NCI-H2107 treated with DMSO at 0.1 percent for 48 hours (cell line): ENCODE data around the gene MED27.

Experiments
- DNase-seq: peaks from one replicate; lab custom pipeline; 2025; ENCODE audit not compliant: unreplicated experiment; lab: John Stamatoyannopoulos, UW

MED27 gene

DNA sequence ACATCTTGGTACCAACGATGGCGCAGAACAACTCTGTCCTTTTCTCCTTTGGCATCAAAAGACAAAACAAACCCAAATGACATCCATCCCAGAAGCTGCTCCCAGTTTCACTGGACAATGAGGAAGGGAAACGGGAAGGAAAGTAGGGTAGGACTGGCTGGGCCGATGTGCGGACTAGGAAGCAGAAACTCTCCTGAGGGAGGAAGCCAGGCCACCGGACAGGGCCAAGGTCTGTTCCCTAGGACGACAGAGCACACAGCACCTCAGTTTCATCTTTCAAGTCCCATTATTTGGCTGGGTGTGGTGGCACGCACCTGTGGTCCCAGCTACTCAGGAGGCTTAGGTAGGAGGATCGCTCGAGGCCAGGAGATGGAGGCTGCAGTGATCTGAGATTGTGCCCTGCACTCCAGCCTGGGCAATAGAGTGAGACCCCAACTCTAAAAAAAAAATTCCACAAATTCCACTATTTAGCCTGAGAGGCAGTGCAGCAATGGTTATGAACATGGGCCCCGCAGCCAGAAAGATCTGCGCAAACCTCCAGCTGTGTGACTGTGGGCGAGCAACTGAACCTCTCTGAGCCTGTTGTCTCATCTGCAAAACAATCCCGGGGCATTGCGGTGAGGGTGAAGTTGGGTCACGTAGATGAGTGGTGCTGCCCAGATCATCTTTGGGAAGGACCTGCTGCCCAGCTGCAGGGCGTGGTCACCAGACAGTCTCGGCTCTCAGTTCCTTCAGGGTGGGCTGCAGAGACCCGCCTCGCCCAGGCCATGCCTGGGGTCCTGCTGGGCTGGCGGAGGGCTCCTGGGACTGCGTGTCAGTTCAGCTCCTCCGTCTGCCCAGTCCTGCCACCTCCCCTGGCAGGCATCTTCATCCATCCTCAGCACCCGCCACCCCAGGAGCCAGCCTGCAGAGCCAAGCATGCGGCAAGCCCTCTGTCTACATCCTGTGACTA is 238.6 kb downstream of the MED27 start:
- DNase-seq = no peak

DNA sequence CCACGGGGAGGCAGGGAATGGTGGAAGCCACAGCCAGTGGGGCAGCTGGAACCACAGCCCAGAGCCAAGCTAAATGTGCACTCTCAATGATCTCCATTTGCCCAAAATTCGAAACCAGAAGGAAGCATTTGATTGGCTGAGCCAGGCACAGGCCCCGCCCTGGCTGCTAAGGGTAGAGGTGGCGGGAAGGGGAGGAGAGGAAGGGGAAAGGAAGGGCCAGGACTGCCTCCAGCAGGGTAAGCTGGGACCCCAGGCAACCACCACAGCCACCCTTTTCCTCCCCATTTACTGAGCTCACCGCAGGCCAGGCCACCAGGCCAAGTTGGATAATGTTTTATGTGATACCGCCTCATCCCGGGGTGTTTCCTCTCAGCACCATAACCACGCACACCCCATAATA is 239.4 kb downstream of the MED27 start:
- no peak for DNase-seq

DNA sequence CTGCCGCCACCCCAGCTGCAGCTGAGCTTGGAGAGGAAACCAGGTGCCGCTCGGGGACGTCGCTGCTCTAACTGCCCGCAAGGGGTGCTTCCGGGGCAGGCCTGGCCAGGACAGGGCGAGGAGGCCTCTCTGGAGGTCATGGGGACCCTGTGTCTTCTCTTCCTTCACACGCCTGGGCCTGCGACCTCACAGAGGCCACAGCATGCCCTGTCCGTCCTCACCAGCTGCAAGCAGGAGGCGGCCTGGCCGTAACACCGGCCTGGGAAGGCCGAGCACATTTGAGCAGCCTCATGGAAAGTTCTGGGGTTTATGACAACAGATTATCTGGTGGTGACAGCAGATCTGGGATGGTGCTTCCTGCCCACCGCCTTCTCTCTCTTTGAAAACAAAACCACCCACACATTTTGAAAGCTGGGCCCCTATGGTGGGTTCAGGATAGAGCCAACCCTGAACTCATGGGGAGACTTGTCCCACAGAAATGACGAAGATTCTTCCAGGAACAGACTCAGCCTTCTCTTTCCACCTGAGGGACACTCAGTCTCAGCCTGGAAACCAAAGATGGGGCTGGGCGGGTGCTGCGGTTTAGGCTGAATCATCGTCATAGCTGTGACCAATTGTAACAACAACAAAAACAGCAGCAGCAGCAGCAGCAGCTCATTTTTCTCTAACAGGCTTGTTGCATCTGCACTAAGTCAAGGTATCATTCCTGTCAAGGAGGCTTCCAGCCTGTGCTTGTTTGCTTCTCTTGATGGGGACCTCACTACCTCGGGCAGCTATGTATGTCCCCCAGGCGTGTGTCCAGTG is 240.2 kb downstream of the MED27 start:
- no peak for DNase-seq

DNA sequence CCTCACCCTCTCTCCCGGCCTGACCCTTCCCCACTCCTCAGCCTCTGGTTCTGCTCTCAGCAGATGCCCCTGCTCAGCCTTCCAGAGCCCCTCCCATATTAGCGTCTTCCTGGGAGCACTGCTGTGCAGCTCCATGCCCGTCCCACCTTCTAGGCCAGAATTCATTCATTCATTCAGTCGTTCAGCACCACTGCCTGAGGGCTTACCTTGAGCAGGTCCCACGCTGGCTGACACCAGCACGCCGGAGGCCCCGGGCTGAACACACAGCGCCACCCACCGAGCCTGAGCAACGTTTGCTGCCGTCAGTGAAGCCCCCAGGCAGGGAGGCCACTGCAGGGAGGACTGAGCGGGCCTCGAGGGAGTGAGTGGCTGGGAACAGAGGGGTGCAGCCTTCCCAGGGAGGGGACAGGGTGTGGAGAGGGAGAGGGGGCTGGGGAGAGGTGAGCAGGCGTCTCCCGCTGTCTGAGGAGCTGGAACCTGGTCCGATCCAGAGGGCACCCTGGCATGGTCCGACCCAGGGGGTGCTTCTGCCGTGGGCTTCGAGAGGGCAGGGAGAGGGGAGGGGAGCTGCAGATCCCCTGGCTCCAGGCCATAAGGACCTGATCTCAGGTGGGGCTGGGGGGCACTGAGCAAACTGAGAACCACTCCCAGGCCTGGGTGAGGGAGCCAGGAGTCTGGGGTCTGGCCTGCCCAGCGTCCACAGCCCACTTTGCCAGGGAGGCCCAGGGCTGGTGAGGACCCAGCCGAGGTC is 241.0 kb downstream of the MED27 start:
- no peak for DNase-seq

DNA sequence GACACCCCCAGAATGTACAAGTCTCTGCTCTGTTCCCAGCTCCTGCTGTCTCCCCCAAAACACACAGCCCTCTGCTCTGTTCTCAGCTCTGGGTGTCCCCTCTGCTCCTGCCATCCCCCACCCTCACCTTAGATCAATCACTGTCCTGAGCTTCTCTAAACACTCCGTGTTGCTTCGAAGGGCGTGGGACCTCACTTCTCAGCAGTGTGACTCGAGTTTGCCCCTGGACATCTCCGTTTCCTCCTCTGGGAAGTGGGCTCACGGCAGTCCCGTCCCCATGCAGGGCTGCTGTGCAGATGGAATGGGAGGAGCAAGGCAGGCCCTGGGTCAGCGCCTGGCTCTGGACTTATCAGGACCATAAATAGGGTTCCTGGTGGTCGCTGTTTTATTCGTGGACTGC is 241.8 kb downstream of the MED27 start:
- DNase-seq = no peak

DNA sequence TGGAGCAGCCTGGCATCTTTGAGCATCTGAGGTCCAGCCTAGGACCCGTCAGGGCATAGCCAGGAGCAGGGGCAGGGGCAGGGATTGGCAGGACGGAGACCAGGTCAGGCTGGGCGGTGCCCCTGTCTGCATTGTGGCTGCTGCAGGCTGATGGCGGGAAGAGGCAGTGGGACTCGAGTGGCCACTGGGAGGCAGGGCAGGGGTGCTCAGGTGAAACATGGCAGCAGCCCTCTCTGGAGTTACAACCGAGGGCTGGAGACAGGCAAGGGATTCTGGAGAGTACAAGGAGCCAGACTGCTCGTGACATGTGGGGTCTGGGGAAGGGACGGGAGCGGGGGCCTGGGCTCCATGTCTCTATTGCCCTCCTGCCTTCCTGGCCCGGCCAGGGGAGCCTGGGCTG is 242.4 kb downstream of the MED27 start:
- no peak for DNase-seq

DNA sequence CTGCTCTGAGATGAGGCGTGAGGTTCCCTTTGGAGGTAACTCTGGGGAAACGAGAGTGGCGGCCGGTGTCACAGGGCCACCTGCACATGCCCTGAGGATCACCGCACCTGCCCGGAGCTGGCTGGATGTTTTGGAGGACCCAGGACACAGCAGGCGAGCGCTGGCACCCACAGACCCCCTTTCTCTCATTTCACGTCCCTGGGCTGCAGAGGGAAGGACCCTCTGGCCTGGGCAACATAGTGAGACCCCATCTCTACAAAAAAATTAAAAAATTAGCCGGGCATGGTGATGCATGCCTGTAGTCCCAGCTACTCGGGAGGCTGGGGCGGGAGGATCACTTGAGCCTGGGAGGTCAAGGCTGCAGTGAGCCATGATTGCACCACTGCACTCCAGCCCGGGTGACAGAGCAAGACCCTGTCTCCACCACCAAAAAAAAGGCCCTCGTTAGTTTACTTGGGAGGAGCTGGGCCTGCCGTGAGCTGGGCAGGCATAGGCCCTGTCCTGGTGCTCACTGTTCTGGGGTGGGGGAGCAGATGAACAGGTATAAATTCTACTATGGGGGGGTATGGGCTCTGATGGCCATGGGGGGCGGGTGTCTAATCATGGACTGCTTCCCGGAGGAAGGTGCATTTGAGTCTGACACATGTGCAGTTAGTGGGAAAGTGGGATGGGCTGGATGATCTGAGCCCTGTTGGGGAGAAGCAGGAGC is 242.9 kb downstream of the MED27 start:
- DNase-seq = no peak

DNA sequence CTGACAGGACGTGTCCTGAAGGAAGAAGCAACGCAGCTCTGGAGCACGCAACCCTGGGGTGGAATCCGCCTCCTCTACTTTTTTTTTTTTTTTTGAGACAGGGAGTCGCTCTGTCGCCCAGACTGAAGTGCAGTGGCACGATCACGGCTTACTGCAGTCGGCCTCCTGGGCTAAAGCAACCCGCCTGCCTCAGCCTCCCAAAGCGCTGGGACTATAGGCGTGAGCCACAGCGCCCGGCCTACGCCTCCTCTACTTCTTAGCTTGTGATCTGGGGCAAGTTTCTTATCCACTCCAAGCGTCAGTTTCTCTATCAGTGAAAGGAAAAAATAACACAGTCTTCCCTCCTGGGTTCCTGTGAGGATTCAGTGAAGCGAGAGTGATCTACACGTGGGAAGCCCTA is 243.6 kb downstream of the MED27 start:
- no peak for DNase-seq

DNA sequence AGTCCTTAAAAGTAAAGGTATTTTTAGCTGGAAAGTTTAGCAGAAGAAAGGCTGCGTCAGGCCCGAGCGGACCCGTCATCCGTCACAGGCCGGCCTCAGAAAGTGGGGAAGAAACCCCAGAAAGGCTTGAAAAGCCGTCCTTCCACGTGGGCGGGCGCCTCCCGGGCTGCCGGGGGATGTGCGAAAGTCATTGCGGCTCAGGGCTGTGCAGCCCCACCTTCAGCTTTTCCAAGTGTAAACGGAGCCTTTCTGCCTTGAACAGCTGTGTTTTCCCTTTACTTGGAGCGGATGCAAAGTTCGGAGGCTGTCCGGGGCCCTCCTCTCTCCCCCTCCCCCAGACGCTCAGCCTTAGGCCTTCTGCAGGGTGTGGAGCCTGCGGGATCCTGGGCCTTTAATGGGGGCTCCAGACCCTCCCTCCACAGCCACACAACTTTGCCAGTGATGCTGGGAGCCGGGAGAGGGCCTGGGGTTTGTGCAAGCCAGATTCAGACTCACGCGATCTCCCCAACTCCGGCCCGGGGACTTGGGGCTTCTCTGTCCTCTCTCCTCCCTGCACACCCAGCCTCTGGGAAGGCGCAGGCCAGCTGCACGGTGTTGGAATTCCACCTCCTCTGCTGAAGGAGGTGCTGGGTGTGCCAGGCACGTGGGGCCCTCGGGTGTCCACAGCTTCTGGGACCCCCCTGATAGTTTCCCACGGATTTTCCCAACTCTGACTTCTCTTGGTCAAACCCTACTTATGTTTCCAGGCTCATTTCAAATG is 244.3 kb downstream of the MED27 start:
- no peak for DNase-seq

DNA sequence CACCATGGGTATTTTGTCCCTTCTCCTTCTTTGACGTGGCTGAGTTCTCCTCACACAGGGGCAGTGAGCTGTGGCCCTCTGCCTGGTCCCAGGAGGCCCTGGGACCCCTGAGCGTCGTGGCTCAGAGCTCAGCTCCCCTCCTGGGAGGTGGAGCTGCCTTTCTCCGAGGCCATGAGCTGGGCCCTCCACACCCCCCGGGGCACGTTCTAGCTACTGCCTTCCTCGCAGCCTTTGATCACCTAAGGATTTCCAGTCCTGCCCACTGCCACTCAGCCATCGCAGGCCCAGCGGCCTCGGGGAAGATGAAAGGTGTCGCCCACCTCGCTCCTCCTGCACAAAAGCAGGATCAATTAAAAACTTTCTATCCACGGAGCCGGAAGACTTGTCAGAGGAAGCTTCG is 244.9 kb downstream of the MED27 start:
- DNase-seq = no peak

DNA sequence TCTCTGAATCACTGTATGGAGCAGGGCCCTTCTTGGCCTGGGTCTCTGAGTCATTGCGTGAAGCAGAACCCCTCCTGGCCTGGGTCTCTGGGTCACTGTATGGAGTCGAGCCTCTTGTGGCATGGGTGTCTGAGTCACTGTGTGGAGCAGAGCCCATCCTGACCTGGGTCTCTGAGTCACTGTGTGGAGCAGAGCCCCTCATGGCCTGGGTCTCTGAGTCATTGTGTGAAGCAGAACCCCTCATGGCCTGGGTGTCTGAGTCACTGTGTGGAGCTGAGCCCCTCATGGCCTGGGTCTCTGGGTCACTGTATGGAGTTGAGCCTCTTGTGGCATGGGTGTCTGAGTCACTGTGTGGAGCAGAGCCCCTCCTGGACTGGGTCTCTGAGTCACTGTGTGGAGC is 245.8 kb downstream of the MED27 start:
- no peak for DNase-seq

DNA sequence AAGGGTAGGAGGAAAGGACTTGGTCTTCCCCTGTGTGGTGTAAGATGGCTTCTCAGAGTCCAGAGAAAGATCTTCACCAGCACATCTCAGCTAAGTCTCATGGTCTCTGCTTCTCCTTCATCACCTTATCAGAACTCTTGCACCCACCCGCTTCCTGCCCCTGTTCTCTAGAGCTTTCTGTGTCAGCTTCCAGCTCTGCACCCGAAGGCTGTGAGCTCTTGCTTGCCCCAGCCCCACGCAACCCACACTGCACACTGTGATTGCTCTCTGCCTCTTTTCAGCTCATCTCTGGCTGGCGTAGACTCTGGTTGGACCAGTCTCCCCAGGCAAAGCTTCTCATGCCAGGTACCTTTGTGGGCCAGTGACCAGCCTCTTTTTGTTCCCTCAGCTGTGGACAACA is 246.6 kb downstream of the MED27 start:
- no peak for DNase-seq

DNA sequence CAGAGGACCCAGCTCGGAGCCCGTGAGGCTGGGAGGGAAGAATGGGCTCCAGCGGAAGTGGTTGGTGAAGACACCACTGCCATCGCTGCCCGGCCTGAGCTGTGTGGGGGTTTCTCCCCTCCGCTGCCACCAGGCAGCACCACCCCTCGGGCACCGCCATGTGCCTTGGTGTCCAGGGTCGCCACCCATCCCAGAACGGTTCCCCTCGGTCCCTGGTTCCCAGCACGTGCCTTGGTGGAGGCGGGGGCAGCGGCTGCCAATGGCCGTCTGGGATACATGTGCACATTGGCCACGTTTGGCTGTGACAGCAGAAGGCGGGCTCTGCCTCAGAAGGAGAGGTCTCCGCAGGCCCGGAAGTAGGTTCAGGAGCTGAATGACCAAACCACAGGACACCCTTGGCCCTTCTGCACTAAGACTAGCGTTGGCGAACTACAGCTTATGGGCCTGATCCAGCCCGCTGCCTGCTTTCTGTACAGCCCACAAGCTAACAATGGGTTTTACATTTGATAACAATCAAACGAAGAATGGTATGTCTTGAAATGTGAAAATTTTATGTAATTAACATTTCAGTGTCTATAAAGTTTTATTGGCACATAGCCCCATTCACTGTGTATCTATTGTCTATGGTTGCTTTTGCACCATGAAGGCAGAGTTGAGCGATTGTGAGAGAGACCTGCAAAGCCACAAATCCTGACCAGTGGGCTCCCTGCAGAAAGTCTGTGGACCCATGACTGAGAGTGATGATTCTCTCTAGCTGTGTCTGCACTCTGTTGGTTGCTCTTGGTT is 248.1 kb downstream of the MED27 start:
- DNase-seq = no peak

DNA sequence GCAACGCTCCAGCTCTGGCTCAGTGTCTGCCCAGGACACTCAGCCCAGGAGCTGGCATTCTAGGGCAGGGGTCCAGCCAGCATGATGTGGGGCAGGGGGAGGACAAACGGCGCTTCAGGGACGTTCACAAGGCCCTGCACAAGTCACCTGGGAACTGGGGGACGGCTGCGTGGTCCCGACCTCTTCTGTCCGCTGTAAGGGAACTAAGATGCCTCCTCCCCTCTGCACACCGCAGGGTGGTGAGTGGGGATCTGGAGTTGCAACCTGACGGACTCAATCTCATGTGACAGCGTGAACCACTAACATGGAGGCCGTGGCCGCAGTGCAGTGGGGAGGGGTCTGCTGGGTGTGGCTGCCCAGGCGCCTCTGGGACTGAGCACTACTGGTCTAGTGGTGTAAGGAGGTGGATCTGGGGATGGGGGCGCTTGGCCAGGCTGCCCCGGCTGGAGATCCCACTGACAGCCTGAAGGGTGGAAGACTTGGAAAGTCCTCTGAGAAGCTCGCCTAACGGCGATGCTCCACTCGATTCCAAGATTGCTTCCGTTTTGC is 251.8 kb downstream of the MED27 start:
- no peak for DNase-seq

DNA sequence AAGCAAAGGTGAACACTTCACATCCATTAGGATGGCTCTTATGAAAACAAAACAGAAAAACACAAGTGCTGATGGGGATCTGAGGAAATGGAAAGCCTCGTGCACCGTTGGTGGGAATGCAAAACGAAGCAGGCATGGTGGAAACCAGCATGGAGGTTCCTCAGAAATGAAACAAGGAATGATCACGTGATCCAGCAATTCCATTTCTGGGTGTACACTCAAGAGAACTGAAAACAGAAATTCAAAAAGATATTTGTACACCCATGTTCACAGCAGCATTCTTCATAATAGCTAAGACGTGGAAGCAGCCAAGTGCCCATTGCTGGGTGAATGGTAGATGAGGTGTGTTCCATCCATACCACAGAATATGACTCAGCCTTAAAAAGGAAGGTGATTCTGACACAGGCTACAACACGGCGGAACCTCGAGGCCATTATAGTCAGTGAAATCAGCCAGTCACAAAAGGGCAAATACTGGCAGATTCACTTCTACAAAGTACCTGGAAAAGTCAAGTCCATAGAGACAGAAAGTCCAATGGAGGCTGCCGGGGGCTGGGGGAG is 252.6 kb downstream of the MED27 start:
- no peak for DNase-seq

DNA sequence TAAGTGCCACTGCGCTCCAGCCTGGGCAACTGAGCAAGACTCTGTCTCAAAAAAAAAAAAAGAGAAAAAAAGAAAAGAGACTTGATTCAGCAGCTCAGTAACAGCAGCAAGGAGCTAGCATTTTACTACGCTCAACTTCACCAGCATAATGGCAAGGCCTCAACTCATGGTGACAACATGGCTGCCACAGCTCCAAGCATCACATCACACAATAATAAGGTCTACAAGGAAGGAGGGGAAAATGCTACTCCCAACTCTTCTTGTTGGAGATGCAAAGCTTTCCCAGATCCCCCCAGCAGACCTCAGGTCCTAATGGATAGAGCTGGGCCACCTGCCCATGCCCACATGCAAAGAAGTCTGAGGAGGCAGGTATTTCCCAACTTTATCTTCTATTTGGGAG is 253.6 kb downstream of the MED27 start:
- DNase-seq = no peak

DNA sequence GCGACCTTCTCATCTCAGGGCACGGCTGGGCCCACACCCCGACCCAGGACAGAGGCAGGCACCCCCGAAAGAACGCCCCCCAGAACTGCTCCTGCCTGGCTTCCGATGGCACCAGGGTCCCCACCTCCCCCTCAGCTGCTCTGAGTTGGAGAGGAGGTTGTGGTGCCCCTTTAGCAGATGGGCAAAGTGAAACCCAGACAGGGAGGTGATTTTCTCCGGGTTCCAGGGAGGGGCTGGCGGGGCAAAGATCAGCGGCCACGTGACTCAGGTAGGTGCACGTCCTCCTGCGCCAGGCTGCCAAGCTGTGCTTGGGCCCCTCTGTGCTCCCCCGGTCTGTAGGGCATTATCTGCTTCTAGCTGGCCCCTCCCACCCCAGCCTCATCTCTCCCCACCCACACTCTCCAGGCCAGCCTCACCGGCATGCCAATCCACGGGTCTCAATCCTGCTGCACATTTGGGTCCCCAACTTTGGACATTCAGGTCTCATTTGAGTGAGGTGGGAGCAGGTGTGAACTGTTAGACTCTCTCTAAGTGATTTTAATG is 254.6 kb downstream of the MED27 start:
- no peak for DNase-seq

DNA sequence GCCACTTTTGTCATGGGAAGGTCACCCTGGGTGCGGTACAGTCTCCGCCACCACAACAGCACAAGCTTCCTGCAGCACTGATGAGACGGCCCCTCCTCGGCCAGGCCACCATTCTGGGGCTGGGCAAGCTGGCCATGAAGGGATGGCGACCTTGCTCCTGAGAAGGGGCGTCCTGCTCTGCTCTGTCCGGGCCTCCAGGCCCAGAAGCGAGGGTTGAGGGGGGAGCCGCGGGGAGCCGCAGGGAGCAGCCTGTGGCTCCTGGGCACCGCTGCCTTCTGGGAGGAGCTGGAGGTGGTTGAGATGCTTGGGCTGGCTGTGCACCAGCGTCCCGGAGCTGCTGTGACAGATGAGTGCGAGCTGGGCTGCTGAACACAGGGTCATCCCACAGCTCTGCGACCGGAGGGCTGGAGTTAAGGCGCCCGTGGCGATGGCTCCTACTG is 255.5 kb downstream of the MED27 start:
- no peak for DNase-seq
